B cell (primary cell): ENCODE data around the gene CA5A.

ENCODE experiments used
- CTCF ChIP-seq: fragments of 200-600 bp; IDR thresholded peaks from one replicate; pipeline ENCODE4 v1.8.0; 2022; ENCODE audit warnings: antibody characterized with exemption, mild to moderate bottlenecking
- EZH2 ChIP-seq: IDR thresholded peaks from 2 replicates; pipeline ENCODE4 v1.6.1; 2012; ENCODE audit warnings: borderline replicate concordance, low read depth, mild to moderate bottlenecking, moderate library complexity, low read length; ENCODE audit not compliant: insufficient read depth, poor library complexity, severe bottlenecking

DNA sequence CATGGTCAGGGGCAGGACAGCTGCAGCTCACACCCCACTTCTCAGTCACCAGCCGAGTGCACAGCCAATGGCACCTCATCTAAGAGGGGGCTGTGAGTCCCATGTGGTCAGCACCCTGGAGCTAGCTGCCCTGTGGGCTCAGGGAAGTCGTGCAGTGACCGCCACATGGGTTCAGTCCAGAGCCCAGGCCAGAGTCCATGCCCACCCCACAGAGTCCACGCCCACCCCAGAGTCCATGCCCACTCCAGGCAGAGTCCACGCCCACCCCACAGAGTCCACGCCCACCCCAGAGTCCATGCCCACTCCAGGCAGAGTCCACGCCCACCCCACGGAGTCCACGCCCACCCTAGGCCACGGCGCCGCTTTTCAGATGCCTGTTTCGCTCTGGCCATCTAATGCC lies 91.1 kb downstream of the CA5A start:
- TF ChIP-seq CTCF, result no peak
- TF ChIP-seq EZH2, result no peak
